NCI-H1105 treated with DMSO at 0.1 percent for 48 hours (cell line): ENCODE data around the gene SLC15A4.
"Not testable (repeated sequence)": the region's sequence is repeated elsewhere in the genome, so short reads cannot be mapped to it uniquely, and the experiment has no call there.

Experiments used
- DNase-seq: peaks from one replicate; lab custom pipeline; 2025; lab: John Stamatoyannopoulos, UW

SLC15A4 gene

DNA sequence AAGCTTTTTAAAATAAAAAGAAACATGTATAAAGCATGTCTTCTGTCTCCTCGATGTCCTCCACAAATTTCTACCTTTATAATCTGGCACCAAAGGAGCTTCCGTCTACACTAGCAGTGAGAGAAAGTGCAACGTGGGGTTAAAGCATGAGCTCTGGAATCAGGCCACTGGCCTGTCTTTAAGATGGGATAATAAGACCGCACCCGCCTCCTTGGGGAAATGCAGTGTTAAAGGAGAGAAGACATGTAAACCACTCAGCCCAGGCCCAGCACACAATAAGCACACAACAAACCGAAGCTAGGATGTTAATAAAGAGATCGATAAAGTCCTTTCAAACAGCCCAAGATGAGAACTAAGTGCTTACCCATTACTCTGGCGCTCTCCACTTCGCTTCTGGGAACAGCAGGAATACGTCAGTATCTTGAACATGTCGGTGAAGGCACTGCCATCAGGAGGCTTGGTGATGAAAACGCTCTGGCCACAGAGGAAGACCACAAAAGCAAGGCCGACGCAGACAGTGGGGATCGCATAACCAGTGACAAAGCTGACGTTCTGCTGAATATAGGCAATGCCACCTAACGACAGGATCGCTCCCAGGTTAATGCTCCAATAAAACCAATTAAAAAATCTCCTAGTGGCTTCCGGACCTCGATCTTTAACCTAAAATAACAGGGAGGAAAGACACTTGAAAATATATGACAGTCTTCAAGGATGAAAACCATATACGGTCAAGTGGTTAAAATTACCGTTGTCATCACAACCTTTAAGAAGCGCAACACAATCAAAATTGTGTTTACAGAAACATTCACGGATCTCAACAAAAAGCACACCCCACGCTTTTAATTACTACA is 9.1 kb downstream of the SLC15A4 start:
- DNase-seq = no peak

DNA sequence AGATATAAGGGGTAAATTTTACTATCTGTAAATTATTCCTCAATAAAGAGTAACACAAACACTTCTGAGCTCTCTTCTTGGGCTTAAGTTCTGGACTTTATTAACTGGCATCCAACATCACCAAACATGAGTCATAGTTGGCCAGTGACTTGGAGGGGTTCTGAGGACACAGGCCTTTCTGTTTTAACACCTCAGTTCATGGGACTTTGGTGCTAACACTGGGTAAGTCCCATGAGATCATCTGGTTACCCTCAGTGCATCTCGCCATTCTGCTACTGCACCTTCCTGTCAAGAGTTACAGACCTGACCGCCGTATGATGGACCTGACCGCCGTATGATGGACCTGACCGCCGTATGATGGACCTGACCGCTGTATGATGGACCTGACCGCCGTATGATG is 9.9 kb downstream of the SLC15A4 start:
- no peak for DNase-seq

DNA sequence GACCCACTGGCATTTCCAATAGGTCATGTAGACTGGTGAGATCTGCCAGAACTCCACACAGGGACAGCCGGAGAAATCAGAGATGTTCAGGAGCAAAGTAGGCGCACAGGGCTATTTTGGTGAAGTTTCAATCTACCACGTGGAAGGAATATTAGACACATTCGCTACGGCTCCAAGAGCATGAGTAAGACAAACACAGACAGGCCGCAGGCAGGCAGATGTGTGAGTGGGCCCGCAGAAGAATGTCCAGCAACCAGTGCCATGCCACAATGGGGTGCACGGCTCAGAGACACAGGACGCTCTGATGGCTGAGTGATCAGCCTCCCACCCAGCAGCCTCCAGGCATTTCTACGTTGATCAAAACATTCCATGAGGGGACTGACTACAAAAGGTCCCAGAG is 10.4 kb downstream of the SLC15A4 start:
- DNase-seq = no peak

DNA sequence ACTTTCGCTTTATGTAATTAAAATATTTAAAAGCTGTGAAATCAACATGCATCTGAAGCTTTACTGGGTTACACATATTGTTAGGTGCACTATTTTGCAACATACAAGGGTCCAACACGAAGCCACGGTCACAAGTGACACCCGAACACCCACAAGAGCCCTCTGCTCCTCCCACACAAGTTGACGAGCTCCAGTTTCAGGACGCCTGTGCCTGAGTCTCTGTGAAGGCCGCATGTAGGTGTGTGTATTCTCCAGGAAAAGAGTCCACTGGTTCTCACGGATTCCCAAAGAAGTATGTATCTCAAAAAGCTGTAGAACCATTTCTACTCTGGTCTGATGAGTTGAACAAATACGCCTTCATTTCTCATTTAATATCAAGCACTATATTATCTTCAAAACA is 12.0 kb downstream of the SLC15A4 start:
- DNase-seq = no peak

DNA sequence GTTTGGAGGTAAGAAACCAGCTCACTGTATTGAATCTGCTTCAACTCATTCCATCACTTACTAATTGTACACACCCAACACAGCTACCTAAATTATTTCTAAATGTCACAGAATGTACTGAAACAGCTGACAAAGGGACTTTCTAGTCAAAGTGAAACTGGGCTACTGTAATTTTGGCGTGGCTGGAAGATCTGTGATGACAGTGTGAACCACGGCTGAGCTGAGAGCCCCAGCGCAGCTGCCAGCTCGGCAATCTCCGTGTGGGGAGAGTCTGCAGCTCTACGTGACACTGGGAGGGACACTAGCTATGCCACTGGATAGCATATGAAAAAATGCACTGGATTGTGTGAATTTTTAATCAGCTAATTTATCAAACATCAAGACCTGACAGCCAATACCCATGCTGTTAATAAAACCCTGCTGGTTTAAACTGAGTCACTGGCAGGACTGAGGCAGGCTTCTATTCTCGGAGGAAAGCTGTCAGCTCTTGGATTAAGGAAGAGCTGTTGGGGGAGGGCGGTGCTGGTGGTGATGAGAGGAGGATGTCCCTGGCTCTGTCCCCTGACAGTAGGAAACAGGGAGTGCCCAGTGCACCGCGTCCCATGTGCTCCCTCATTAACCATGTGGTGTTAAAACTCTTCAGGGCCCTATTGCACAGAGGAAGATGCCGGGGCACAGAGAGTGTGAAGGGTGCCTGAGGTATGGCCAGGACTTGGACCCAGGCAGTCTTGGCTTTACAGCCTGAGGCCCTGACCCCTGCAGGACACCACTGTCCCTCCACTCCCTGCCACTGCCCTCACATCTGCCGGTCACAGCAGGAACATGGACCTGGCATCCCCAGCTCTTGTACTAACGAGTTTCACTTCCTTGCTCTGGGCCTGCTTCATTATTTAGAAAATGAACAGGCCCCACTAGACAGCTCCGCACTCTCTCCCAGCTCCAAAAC is 13.3 kb downstream of the SLC15A4 start:
- DNase-seq = no peak

DNA sequence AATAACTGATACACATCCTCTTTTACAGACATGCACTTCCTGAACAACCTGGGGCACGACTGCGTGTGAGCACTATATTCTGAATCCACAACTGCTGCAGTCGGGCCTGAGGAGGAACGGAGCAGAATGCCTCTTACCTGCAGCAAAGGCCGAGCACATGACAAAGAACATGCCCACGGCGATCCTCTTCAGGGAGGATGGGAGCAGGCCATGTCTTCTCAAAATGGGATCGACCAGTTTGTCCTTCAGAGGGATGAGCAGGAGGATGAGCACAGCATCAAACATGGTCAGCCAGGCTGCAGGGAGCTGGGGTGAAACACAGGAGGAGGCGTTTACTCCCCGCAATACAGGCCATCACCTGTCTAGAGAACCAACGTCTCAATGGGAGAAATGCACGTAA is 15.1 kb downstream of the SLC15A4 start:
- DNase-seq = no peak

DNA sequence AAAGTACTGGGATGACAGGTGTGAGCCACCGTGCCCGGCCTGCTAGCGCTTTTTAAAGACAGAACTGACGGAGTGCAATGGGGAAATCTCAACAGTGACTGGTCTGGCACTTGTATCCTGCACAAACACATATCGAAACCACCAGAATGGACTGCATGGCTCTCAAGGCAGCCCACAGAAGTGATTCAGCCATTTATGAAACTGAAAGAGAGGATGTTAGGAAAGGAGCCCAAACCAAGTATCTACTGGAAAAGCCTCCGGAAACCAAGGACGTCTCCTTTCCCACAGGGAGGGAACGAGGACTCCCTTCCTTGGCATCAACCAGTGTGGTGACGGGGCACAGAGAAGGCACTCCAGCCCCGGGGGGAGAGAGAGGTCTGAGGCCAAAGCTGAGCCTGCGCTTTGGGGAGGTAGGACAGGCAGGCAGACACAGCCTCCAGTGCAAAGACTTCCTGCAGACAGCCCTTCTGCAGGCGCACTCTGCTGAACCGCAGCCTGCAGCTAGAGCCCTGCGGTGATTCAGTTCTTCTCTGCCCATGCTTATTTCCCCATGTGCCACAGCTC is 16.5 kb downstream of the SLC15A4 start:
- DNase-seq = no peak

DNA sequence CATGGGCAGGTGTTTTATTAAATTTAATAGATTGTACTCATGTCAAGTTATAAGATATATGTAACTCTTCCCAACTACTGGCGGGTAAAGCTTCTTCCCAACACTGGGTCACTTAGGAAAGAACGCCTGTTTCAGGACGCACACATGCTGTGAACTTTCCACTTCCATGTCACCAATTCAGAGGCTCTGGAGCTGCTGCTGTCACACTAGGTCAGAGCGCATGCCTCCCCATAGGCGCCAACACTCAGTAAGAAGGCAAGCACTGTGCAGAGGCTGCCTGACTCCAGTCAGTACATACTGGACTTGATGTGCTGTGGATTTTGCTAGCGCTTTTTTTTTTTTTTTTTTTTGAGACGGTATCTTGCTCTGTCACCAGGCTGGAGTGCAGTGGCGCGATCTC is 17.2 kb downstream of the SLC15A4 start:
- no peak for DNase-seq

DNA sequence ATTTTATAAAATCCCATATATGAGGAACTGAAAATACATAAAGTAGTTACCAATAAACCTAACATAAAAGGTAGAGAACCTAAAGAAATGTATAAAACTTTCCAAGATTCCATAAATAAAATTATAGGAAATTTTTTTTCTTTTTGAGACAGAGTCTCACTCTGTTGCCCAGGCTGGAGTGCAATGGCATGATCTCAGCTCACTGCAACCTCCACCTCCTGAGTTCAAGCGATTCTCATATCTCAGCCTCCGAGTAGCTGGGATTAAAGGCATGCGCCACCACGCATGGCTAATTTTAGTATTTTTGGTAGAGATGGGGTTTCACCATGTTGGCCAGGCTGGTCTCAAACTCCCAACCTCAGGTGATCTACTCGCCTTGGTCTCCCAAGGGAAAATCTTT is 18.4 kb downstream of the SLC15A4 start:
- not testable (repeated sequence) for DNase-seq

DNA sequence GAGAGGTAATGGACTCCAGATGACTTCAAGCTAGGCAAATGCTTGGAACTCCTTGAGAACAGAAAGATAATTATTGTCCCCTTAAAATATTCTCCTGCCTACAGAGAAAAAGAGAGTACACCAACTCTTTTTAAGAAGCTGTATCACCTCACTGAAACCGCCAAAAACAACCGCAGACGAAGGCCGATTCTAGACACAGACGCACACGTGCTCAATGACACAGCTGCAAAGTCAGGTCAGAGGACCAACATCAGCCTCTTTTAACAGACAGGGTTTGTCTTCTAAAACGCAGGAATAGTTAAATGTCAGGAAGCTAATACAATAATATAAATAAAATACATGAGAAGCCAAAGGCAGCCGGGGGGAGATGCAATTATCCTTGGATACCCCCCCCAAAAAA is 19.0 kb downstream of the SLC15A4 start:
- no peak for DNase-seq

DNA sequence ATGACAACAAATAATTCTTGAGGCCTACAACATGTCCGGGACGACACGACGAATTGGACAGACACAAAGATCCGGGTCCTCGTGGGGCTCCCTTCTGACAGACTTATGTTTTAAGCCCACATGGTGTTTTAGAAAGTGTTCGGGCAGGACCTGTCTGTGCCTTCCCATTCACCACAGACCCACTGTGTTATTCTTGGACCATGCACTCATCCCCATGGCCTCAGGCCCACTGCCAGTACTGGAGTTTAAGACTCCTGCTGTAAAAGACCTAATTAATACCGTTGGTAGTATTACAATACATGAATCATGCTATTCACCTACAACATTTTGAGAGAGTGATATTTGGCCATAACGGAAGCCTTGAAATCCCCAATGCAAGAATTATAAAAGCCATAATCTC is 20.0 kb downstream of the SLC15A4 start:
- no peak for DNase-seq

DNA sequence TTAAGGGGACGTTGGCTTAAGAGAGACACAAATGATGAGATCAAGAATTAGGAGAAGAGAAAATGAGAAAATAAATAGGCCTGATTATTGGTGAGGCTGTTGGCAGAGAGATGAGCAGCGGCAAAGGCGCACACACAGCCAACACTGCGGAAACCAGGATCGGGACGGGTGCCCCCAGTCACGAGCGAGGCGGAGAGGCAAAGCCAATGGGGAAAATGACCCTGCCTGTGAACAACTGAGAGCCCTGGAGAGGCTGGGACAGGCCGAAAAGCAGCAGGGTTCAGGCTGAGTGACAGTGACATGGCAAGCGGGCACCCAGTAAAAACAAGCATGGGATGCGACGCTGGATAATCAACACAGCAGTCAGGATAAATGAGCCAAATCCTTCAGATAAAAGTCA is 21.0 kb downstream of the SLC15A4 start:
- DNase-seq = no peak

DNA sequence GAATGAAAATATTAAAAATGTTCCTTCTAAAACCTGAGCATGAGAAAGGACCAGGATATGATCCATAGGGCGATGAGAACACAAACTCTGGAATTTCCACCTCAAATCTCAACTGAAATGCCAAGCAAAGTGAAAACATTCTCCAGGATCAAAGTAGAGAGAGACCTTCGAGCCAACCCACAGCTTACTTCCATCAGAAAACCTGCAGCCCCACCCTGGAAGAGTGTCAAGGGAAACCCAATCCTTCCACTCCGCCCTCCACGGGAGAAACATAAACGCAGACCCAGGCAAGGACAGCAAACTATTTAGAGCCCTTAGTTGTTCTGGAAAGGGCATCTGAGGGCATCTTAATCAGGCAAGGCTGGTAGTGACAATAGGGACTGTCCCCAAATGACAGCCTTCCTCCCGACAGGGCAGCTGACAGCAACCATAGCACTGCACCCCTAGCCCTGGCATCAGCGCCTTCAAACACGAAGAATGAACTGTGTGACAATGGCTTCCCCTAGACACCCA is 21.8 kb downstream of the SLC15A4 start:
- DNase-seq = no peak

DNA sequence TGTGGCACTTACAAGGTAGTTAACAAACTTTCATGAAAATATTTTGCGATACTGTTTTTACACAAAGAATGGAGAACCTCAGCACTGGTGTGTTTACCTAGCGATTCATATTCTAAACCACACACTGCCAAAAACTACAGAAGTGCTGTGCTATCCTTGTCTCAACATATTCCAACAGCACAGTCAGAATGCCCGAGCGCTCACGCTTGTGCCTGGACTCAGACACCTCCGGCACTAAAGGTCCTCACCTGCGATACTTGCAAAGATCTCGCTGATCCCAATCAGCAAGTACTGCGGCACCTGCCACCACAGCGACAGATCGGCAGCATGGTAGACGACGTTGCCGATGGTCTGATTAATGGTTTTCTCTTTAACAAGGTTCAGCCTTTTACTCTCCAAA is 23.2 kb downstream of the SLC15A4 start:
- no peak for DNase-seq

DNA sequence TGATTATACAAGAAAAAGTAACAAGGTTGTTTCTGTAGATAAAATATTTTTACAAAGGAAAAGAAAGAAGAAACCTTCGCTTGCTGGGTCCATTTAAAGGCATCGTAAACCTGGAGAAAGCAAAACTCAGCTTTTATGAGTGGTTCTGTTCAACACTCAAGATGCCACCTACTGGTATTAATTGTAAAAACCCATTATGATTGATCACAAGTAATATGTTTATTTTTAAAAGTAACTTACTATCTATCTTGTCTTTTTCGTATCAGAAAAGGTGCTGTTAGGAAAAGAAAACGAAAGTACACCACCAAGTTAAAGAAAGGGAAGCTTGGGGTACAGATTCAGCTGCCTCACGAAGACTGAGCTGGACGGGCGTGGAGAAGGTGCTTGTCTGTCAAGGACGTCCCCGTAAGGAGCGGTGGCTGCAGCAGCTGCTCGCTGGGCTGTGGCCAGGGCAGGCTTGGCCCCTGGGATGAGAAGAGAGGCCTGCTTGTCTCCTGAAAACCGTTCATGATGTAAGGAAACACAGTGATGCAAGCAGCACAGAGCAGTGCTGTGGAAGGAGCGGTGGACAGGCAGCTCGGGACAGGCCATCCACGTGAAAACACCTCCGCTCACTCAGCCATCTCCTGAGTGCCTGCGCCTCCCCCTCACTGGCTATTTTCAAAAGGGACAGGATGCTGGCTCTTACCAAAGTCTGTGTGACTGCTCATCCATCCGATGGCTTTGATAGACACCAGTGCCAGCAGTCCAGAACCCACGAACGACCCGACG is 25.0 kb downstream of the SLC15A4 start:
- DNase-seq = no peak

DNA sequence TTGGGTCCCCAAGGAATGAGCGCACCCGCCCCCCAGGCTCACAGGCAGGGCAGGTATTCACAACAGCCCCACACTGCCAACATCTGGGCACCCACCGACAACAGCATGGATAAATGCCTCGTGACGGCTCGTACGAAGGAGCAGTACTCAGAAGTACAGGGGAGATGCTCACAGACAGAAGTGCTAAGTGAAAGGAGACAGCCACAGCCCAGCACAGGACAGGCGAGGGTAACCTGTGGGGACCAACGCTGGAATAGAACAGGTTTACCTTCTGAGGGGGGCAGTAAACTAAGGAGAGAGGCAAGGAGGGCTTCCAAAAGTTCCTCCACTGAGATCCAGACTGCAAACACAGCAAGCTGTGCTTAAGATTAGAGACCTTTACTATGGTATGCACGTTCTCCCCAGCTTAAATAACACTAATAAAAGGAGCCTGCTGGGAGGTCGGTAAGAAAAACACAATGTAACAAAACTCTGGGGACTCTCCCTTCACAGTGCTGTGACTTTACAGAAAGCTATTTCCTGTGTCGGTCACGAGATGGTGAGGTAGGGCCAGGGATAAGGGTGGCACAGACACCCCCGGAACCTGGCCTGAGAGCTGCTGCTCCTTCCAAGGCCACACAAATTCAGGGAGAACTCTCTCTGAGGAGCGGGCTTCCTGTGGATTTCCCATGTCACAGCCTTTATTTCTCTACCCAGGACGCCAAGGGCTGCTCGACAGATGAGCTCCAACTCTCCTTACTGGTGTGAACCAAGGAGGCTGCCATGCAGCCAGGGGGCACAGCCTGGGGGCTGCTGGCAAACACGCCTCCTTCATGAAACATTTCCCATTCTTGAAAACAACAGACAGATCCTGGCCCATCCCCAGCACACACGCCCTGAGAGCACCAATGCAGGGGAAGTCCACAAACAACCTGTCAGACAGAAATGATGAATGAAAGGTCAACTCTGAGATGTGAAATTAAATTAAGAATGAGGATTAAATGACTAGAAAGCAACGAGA is 26.3 kb downstream of the SLC15A4 start:
- DNase-seq = no peak

DNA sequence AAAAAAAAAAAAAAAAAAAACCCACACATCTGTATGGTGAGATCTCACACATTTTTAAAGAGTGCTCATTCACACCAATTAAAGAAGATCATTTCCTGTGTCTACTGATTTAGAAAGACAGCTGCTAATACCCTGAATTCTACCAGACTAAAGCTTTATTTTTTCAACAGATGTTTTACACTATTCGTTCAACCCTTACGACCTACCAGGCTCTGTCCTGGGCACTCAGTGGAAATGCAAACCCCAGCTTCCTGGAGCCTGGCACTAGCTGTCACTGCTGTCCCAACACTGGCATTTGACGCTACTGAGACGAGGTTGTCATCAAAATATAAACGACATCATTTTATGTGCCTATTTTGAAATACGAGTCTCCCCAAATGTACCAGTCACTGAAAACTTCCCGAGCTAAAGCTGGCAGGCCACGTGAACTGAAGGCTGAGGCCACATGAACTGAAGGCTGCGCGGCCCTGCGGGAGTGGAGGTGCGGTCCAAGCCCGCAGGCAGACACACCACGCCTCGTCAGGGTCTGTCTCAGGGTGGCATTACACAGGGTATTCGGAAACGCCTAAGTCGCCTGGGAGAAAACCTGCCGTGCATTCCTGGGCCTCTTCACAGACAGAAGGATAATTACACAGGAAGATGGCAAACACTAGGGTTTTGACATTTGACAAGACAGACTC is 27.2 kb downstream of the SLC15A4 start:
- no peak for DNase-seq

DNA sequence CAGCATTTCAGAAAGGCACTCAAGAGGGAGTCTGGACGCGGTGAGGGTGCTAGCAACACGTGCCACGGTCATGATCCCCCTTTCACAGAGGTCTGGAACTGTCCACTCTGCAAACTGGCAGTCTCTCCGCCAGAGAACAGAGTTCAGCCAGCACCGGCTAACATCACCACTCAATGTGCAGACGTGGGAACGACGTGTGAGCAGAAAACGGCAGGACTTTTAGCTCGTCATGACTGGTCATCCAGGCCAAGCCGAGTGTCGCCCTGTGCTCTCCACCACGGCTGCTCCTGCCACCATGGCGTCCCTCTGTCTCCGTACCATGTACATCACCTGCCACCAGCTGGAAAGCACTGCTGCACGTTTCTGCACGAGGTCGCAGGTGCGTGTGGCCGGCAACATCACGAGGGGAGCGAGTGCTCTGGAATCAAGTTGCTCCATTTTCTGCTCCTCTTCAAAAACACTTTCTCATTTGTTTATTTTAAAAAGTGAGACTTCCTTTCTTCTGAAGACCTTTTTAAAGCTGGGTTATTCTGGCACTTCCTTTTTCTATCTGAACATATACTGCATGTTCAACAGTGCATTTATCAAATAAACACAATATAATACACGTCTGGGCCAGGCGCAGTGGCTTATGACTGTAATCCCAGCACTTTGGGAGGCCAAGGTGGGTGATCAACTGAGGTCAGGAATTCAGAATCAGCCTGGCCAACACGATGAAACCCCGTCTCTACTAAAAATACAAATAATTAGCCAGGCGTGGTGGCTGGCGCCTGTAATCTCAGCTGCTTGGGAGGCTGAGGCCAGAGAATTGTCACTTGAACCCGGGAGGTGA is 28.0 kb downstream of the SLC15A4 start:
- DNase-seq = no peak
